LHCN-M2 (cell line): ENCODE results near the gene ARVCF. TPM values are rescaled to one million over a fixed set of nuclear protein-coding genes. Genes with fewer than 3 reads are reported as not detected.

Experiments
- DNase-seq: peaks from one replicate; pipeline ENCODE4 v3.0.0-alpha.2; 2012; ENCODE audit warnings: low read depth
- polyA plus RNA-seq: library from polyadenylated mRNA; unstranded; fragments of >200 nt; gene quantifications from one replicate; pipeline ENCODE4 v1.2.1, GENCODE V29; 2012; ENCODE audit warnings: missing spikeins
- total RNA-seq: library from RNA; depleted of rRNA; stranded (reverse); fragments of >200 nt; gene quantifications from 2 replicates; pipeline ENCODE4 v1.2.3, GENCODE V29; 2014; rRNA removed

Gene ARVCF, protein sequence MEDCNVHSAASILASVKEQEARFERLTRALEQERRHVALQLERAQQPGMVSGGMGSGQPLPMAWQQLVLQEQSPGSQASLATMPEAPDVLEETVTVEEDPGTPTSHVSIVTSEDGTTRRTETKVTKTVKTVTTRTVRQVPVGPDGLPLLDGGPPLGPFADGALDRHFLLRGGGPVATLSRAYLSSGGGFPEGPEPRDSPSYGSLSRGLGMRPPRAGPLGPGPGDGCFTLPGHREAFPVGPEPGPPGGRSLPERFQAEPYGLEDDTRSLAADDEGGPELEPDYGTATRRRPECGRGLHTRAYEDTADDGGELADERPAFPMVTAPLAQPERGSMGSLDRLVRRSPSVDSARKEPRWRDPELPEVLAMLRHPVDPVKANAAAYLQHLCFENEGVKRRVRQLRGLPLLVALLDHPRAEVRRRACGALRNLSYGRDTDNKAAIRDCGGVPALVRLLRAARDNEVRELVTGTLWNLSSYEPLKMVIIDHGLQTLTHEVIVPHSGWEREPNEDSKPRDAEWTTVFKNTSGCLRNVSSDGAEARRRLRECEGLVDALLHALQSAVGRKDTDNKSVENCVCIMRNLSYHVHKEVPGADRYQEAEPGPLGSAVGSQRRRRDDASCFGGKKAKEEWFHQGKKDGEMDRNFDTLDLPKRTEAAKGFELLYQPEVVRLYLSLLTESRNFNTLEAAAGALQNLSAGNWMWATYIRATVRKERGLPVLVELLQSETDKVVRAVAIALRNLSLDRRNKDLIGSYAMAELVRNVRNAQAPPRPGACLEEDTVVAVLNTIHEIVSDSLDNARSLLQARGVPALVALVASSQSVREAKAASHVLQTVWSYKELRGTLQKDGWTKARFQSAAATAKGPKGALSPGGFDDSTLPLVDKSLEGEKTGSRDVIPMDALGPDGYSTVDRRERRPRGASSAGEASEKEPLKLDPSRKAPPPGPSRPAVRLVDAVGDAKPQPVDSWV
- 4.5 and 6.4 TPM in 2 replicates for total RNA-seq
- 2.7 TPM for polyA plus RNA-seq

DNA sequence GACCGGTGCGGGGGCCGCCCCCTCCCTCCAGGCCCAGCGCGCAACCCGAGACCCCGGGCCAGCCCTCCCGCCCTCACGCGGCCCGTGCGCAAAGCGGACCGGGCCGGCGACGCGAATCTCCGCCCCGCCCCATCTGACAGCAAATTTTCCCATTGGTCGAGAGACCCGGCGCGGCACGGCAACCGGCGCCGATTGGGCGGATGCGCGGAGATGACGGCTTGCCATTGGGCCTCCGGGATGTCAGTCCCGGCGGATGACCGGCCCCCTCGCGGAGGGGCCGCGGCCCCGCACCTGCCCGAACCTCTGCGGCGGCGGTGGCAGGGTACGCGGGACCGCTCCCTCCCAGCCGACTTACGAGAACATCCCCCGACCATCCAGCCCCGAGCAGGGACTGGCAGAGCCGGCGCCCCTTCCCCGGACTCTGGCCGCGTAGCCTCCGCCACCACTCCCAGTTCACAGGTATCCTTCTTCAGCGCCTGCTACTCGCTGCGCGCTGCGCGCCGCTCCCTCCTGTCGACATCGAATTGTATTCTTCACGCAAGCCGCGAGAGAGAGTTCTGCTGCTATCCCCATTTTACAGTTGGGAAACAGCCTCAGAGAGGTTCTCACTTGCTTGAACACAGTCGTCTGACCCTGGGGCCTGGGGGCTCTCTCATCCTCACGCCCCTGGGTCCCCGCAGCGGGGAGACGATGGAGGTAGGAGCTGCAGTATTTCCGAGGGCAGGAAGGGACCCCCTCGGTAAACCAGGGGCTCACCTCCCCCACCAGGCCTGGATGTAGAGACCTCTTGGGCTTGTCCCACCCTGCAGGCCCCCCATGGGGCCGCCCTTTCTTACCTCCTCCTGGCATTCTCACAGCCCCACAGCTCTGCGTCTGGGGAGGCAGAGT, at the start of gene ARVCF:
Gene ARVCF (minus strand): TSS at position 90 of the 888 bp plus-strand sequence. CDS start 26,029 bp downstream, outside the sequence.
- peak; percentile 72 for DNase-seq

DNA sequence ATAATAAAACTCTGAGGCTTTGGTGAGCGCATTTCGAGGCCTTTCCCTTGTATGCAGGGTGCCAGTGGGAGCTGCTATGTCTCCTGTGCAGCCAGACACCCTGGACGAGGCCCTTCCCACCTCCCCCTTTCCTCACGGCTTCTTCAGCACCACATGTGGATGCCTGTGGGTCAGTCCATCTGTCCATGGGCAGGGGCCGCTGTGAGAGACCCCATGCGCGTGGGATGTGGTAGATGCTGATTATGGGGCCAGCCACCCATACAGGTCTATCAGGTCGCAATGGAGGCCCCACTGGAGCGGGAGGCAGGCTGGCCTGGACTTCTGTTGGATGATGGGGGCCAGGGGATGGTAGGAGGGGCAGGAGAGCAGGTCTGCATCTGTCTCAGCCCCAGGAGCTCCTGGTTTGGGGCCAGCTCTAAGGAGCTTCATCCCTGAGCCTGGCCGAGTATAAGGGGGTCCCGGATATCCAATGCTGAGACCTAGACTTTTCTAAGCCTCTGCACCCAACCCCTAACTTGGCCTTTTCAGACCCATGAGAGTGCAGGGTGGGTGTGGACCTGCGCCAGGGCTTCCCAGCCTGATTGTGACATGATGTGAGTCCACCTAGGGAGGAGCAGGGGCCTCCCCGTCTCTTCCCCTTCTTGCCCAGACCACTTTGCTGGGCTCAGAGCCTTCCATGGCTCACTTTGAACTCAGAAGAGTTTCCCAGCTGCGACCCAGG, 49.4 kb upstream of the ARVCF start:
- DNase-seq, result no peak

DNA sequence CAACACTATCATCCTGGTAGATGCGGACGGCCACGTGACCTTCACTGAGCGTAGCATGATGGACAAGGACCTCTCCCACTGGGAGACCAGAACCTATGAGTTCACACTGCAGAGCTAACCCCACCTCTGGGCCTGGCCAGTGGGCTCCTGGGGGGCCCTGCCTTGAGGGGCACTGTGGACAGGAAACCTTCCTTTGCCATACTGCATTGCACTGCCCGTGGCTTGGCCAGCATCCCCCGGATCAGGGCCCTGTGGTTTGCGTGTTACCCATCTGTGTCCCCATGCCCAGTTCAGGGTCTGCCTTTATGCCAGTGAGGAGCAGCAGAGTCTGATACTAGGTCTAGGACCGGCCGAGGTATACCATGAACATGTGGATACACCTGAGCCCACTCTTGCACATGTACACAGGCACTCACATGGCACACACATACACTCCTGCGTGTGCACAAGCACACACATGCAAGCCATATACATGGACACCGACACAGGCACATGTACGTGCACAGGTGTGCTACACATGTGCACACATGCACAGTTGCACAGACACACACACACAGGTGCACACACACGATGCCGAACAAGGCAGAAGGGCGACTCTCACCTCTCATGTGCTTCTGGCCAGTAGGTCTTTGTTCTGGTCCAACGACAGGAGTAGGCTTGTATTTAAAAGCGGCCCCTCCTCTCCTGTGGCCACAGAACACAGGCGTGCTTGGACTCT, 48.1 kb upstream of the ARVCF start:
- DNase-seq, result no peak

DNA sequence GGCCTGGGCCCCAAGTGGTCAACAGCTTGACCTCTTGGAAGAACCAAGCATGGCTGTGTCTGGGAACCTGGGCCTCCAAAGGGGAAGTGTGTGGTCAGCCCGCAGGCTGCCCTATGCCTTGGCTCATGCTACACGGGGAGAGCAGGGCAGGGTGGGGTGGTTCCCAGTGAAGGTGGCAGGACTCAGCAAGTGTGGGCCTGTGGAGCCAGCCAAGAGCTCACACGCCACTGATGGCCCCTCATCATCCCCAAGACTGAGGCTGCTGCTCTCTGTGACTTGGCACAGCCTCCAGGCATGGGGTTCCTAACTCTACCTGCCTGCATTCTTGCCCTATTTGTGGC, 47.5 kb upstream of the ARVCF start:
- DNase-seq, result no peak

DNA sequence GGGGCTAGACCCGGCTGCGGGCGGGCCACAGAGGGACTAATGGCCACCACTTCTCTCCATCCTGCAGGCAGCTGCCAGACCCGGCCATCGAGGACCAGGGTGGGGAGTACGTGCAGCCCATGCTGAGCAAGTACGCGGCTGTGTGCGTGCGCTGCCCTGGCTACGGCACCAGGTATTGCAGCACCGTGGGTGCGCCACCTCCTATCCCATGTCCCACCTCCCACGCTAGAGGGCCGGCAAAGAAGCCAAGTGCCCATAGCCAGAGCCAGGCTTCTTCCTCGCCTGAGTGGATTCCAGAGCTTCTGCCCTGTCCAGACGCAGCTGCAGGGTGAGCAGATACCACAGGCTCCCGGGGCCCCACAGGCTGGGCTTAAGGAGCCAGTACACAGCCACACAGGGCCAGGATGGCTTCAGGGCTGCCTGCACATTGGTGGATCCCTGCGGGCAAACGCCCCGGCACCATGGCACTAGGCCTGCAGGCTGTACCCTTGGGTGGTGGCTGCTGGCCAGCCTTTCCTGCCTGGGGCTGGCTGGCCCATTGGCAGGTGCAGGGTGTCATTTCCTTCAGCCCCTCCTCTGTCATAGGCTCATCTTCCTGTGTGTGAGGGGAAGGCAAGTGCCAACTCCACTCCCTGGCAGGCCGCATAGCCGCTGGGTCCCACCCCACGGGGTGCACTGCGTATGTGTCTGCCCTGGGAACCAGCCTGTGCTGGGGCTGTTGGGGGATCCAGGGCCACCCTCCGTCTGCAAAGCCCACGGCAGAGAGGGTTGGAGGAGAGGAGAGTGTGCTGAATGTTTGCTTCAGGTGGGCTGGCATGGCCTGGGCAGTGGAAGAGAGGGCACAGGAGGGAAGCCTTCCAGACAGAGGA, 46.9 kb upstream of the ARVCF start:
- no peak for DNase-seq

DNA sequence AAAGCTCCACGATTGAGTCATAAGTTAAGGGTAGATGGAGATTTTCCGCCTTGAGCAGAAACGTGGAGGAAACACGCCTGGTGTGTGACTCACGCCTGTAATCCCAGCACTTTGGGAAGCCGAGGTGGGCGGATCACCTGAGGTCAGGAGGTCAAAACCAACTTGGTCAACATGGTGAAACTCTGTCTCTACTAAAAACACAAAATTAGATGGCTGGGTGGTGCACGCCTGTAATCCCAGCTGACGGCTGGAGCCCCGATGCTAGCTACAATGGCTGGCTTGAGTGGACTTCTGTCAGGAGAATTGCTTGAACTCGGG, 46.1 kb upstream of the ARVCF start:
- peak; percentile 77 for DNase-seq

DNA sequence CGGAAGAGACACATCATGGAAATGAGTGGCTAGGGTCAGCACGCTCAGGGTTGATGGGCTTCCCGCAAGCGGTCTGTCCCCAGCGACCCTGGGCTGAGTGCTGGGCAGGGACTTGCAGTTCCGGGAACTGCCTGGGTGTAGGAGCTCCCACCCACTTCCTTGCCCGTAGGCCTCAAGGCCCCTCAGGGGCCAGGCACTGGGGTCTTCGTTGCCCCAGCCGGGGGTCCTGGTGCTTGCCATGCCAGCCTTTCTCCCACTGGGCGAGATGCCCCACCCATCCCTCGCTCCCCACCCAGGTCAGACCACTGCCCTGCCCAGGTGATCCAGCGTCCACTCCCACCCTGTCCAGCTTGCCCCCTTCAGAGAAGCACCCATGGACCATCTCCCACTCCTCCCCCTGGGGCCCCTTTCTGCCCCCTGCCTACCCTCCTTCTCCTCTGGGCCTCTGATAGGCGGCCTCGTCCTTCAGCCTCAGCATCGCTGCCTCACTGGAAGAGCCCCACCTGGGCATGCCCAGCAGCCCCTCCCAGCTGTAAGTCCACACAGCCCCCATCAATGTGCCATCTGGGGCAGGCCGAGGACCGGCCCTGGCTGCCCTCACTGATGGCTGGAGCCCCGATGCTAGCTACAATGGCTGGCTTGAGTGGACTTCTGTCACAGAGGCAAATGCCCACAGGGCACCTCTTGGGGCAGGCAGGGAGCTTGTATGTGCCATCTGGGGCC, 45.6 kb upstream of the ARVCF start:
- DNase-seq, result no peak

DNA sequence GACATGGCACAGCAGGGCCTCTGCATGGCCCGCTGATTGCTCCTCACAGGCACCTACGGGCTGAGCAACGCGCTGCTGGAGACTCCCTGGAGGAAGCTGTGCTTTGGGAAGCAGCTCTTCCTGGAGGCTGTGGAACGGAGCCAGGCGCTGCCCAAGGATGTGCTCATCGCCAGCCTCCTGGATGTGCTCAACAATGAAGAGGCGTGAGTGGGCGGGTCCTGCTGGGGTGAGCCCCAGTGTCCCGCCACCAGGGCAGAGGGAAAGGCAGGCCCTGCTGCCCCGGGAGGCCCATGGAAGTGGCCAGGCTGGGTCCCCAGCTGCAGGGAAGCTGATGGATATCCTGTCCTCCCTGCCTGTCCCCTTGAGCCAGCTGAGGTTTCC, 44.8 kb upstream of the ARVCF start:
- peak; percentile 6 for DNase-seq

DNA sequence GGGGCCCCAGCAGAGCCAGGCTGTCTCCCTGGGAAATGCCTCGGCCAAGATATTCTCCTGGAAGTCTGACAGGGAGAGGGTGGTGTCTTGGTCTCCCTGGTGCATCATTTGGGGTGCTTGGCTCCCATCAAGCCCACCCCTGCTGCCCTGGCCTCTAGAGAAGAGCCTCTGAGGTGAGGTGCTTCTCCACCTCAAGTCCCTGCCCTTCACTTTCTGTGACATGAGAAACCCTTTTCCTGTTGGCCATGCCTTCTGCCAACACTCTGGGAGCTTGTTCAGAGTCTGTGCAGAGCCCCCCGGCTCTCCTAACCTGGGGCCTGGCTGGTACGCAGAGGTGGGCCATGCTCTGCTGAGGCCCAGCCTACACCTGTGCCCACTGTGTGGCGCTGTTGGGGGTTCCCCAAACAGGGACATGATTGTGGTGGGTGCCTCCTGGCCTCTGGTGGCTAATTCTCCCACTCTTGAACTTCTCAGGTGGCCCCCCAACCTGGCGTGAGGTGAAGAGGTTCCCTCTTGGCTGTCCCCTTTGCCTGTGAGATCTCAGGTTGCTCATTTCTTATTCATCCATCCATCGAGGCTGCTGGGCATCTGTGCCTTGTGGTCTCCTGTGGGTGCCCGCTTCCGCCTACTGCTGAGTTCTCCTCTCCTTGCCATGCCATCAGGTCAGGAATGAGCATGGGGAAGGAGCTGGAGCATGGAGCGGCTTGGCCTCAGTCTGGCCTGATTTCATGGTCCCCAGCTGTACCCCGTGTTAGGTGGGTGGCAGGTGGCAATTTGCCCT, 44.3 kb upstream of the ARVCF start:
- no peak for DNase-seq

DNA sequence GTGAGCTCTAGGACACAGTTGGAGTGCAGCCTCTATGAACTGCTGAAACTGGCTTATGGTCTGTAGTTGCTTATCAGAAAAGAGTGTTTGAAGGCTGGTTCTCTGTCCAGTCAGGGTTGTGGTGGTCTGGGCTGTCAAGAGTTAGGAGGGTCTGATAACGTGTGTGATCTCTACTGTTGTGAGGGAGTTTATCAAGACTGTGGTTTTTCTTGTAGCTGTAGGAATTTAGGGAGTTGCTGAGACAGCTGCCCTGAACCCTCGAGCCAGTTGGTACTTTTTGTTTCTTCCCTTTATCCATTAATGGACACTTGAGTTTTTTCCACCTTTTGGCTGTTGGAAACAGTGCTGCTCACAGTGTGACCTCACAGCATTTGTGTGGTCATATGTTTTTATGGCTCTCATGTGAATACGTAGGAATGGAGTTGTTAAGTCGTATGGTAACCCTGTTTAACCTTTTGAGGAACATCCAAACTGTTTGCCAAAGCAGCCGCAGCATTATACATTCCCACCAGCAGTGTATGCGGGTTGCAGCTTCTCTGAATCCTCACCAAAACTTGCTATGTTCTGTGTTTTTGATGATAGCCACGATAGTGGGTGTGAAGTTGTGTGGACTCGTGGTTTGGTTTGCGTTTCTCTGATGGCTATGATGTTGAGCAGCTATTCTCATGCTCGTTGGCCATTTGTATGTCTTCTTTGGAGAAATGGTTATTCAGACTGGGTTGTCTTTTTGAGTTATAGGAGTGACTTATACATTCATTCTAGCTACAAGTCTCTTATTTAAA, 42.6 kb upstream of the ARVCF start:
- peak; percentile 24 for DNase-seq

DNA sequence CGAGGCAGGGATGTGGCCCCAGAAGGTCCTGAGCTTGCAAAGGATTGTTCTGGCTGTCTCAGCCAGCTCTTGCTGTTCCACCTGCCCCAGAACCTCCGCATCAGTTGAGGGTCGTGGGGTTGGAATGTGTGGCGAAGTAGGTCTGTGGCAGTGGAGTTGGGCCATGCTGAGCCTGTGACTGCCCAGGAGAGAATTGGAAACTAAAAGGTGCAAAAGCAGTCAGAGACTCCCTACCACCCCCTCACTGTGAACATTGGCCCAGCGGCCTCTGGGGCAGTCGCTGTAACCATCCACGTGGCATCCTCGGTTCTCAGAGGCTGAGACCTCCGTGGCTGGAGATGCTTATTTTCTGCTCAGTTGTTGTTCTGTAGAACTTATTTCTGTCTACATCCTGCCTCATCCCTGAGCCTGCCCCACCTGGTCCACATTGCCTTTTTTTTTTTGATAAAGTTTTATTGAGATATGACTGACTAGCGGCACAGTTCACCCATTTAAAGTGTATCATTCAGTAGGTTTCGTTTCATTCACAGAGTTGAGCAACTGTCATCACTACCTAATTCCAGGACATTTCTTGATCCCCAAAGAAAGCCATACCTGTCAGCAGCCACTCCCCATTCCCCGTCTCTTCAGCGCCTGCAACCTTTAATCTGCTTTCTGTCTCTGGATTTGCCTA, 41.1 kb upstream of the ARVCF start:
- no peak for DNase-seq

DNA sequence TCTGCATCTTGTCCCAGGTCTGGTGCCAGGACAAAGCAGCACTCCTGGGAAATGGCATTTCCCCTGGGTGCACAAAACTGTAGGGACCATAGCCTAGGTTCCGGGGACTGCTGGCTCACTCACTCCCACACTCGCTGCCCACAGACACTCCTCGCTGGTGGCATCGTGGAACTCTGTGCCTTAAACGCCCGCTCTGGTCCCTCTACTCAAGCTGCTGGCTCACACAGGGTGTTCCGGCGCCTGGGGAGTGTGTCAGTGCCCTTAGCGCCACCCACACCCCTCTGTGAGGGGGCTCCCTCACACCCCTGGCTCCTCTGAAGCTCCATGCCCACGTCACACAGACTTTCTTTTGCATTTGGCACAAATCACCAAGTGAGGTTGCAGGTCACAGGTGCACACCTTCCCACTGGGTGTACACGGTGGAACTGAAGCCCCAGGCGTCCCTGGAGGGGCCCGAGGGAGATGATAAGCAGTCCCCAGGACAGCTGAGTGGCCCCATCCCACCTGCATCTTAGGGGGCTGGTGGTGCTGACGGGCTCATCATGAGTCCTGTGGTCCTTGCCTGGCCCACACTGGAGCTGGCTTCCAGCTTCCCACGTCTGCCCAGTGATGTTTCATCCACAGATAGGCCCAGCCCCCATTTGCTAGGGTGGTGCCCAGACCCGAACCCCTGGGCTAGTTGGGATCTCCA, 40.2 kb upstream of the ARVCF start:
- DNase-seq, result no peak

DNA sequence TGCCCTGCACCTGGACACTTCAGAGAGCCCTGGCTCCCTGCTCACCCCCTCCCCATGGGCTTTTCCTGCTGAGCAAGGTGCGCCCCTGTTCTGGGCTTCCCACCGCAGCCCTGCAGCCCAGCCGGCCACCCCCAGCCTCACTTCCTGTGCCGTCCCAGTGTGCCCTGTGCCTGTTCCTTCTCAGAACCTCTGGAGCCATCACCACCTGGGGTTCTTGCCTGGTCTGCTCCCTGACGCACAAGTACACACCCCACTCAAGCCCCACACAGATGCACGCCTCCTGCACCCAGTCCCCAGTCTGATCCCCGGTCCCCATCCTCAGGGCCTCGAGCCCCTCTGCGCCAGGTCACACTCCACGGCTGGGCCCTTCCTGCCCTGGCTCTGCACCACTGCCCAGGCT, 39.5 kb upstream of the ARVCF start:
- DNase-seq, result no peak

DNA sequence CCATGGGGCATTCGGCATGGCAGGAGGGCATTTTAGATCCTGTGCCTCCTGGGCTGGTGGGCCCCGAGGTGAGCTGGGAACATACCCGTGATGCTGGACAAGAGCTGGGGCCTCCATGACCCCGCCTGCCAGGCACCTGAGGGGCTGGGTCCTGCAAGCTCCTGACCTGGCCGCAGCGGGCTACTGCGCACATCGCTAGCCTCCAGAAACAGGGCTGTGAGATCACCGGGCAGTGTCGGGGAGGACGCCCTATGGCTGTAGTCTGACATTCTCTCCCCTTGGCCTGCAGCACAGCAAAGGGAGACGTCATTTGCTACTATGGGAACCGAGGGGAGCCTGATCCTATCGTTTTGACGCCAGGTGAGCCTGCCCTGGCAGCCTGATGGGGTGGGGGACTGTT, 39.0 kb upstream of the ARVCF start:
- no peak for DNase-seq

DNA sequence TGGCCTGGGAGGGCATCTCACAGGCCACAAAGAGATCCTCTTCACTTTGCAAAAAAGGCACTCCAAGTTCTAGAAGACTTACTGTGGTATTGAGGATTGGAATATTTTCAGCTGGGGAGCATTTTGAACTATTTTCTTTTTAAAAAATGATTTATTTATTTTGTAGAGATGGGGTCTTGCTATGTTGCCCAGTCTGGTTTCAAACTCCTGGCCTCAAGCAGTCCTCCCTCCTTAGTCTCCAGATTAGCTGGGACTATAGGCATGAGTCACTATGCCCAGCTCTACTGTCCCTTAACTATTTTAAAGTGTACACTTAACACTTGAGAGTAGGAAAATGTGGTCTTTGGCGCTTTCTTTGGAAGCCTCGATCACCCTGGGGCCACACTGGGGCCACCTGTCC, 38.5 kb upstream of the ARVCF start:
- DNase-seq, result no peak

DNA sequence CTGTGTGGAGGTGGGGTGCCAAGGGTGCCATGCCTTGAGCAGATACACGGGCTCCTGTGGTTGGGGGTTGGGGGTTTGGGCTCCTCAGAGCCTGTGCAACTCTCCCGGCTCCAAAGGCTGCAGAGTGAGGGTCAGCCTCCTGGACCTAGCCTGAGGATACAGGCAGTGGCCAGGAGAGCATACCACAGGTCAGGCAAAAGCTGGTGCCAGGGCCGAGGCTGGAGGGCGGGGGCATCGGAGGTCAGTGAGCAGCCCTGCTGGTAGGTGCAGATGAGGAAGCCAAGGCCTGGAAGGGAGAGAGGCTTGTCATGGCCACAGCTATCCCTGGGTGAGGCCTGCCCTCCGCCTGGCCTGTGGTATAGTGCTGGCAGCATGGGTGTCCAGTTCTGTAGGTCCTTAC, 37.9 kb upstream of the ARVCF start:
- no peak for DNase-seq
